Omental fat pad (tissue), 4 donors: Measurements from ENCODE around the gene GALE. TPM values are rescaled to one million over a fixed set of nuclear protein-coding genes. Genes with fewer than 3 reads are reported as not detected.
"Not testable (repeated sequence)": the region's sequence is repeated elsewhere in the genome, so short reads cannot be mapped to it uniquely, and the experiment has no call there.

Experiments
- ATAC-seq: fragments of 150-250 bp; one replicate; pipeline ENCODE4 v1.9.1; 2016; ENCODE audit warnings: mild to moderate bottlenecking, moderate library complexity; ENCODE audit not compliant: low FRiP score
- DNase-seq: peaks from one replicate; pipeline ENCODE4 v3.0.0-alpha.2; 2019; ENCODE audit warnings: low spot score
- CTCF ChIP-seq, 3 donors: fragments of 450-650 bp; IDR thresholded peaks; one replicate each; pipeline ENCODE4 v1.5.1; 2016 to 2017; ENCODE audit warnings: antibody characterized with exemption in 3 of 3, mild to moderate bottlenecking in 3 of 3, moderate library complexity in 2 of 3
- total RNA-seq, 4 donors: library from RNA; depleted of rRNA; stranded (reverse); fragments of >200 nt; gene quantifications; one replicate each; pipeline ENCODE4 v1.1.0, GENCODE V29; 2016

The GALE gene
- total RNA-seq, 4 donors from 2014 or later, result 15.6 to 19.4 (median 17.9) TPM

- ATAC-seq, result no peak
- no peak for TF ChIP-seq CTCF (IDR thresholded peaks at IDR 0.05)
- no peak for DNase-seq
These were observed 35.5 kb upstream of the GALE start for GRCh38 chr1:23836037-23836436.

GRCh38 chr1:23834156-23834555, 33.6 kb upstream of the GALE start:
- ATAC-seq, result not testable (repeated sequence)

DNA sequence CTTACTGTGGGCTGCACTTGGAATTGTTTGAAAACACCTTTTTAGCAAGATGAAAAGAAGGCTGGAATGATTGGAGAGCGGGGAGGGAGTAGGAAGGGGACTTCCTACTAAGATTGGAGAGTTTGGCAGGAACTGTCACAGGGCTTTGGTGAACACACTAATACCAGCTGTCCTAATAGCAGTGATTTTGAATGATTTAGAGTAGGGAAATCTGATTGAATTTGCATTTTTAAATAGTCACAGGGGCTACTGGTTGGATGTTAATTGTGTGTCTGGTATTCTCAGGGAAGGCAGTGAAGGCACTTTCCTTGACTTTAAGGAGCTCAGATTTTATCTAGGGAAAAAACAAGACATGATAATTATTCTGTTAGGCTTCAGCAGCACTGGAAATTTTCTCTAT, 27.2 kb upstream of the GALE start:
- no peak for DNase-seq
- no peak for ATAC-seq

More at GRCh38 chr1:23834156-23834555, 33.6 kb upstream of the GALE start:
- DNase-seq, result not testable (repeated sequence)

GRCh38 chr1:23826590-23826989, 26.0 kb upstream of the GALE start:
- not testable (repeated sequence) for DNase-seq, ATAC-seq

More for the DNA sequence above, 27.2 kb upstream of the GALE start:
- no peak for TF ChIP-seq CTCF (IDR thresholded peaks at IDR 0.05)

DNA sequence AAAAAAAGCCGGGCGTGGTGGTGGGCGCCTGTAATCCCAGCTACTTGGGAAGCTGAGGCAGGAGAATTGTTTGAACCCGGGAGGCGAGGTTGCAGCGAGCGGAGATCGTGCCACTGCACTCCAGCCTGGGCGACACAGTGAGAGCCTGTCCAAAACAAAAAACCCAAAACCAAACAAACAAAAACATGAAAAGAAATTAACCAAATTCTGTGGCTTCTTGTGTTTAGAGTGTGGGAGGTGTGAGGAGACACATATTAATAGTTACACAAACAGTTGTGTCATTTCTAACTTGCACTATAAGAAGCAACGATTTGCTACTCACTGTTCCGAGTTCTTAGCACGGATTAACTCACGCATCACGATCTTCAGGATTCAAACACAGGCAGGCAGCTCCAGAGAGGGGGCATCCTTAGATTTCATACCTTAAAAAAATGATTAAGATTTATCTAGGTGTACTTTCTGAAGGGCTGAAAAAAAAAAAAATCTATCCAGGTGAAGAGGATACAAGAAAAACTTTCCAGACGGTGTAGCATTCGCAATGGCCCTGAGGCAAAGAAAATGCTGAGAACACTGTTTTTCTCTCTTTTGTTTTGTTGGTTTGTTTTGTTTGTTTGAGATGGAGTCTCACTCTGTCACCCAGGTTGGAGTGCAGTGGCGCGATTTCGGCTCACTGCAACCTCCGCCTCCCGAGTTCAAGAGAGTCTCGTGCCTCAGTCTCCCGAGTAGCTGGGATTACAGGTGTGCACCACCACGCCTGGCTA, 25.4 kb upstream of the GALE start:
- no peak for ATAC-seq

DNA sequence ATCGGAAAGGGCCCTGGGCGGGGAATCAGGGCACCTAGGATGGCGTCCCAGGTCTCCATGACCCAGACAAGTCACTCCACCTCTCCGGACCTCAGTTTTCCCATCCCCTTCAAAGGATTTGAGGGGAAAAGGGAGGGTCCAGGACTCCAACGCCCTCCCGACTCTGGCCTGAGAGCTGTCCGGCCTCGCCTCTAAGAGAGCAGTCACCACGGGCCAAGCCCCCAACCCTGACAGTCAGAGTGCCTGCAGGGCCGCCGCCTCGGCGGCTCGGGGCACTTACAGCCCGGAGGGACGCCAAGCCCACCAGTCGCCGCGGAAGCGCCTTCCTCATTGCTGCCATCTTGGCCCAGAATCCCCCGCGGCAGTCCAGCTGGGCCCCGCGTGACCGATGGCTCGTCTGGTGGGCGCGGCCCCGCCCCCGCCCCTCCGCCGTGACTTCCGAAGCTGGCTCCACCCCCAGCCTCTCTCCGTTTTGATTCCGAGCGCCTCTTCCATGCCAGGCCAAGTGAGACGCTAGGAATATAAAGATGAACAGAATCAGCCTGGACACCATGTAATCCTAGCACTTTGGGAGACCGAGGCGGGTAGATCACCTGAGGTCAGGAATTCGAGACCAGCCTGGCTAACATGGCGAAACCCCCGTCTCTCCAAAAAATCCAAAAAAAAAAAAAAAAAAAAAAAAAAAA, 24.7 kb upstream of the GALE start, which contains the start of gene HMGCL:
Gene HMGCL, minus strand, starts transcription at position 354 of the 686 bp plus-strand sequence. Its CDS starts 14 bp downstream, at position 340.
- ATAC-seq, result peak; percentile 95

More for the DNA sequence above, 25.4 kb upstream of the GALE start:
- TF ChIP-seq CTCF (IDR thresholded peaks at IDR 0.05), result no peak
- DNase-seq, result no peak

GRCh38 chr1:23824711-23825075, 24.1 kb upstream of the GALE start:
- TF ChIP-seq CTCF (IDR thresholded peaks at IDR 0.05), result no peak
- ATAC-seq, result no peak
- DNase-seq, result no peak

More for the DNA sequence above, 24.7 kb upstream of the GALE start, which contains the start of gene HMGCL:
- no peak for TF ChIP-seq CTCF (IDR thresholded peaks at IDR 0.05)
- peak; percentile 76 for DNase-seq

- DNase-seq (no peak), ATAC-seq (no peak)
- no peak for TF ChIP-seq CTCF (IDR thresholded peaks at IDR 0.05)
These were observed 23.2 kb upstream of the GALE start for GRCh38 chr1:23823767-23824166.
